H1 (cell line): Measurements from ENCODE around the gene MYOZ2. TPM values are rescaled to one million over a fixed set of nuclear protein-coding genes. Genes with fewer than 3 reads are reported as not detected.

Source experiments
- CTCF ChIA-PET: fragments of 300-600 bp; sonication (Branson Sonifier 250); formaldehyde crosslinking; loops from one replicate; lab custom pipeline; 2021; ENCODE audit not compliant: partially characterized antibody; lab: Charles Lee
- POLR2A ChIA-PET: fragments of 300-600 bp; sonication (Branson Sonifier 250); formaldehyde crosslinking; loops from one replicate; lab custom pipeline; 2021; ENCODE audit warnings: inconsistent platforms; ENCODE audit not compliant: partially characterized antibody; lab: Charles Lee
- DNase-seq, 2 experiments: peaks; one replicate each; pipeline versions ENCODE4 v3.0.0 to v3.0.0-alpha.2; 2010 to 2022; ENCODE audit warnings: low spot score in 2 of 2, low read depth in 1 of 2, mixed read lengths in 1 of 2
- FAIRE-seq: peaks from 2 replicates; lab custom pipeline; 2011; peaks lifted over from hg19 to GRCh38; lab: Jason Lieb, UNC
- H2AFZ ChIP-seq: 2 replicates; pipeline ENCODE4 v1.8.1; 2012; ENCODE audit warnings: low read length, inconsistent platforms
- H2AK5ac ChIP-seq: 2 replicates; pipeline ENCODE4 v1.6.1; 2013; ENCODE audit warnings: low read depth, low read length
- H2BK120ac ChIP-seq: replicated peaks from 2 replicates; pipeline ENCODE3; 2013; ENCODE audit warnings: low read depth, low read length, inconsistent platforms
- H2BK12ac ChIP-seq: 2 replicates; pipeline ENCODE4 v1.6.1; 2013; ENCODE audit warnings: low read depth, low read length
- H2BK15ac ChIP-seq: 2 replicates; pipeline ENCODE4 v1.6.1; 2013; ENCODE audit warnings: low read length
- H2BK20ac ChIP-seq: 2 replicates; pipeline ENCODE4 v1.6.1; 2013; ENCODE audit warnings: low read length
- H2BK5ac ChIP-seq: 2 replicates; pipeline ENCODE4 v1.6.1; 2013; ENCODE audit warnings: low read depth, low read length
- H3K14ac ChIP-seq: 2 replicates; pipeline ENCODE4 v1.6.1; 2013; ENCODE audit warnings: inconsistent platforms; ENCODE audit not compliant: insufficient read length
- H3K18ac ChIP-seq: 2 replicates; pipeline ENCODE4 v1.6.1; 2013; ENCODE audit warnings: low read length; ENCODE audit errors: extremely low read depth
- H3K23ac ChIP-seq: 2 replicates; pipeline ENCODE4 v1.6.1; 2013; ENCODE audit warnings: inconsistent platforms; ENCODE audit not compliant: insufficient read length
- H3K23me2 ChIP-seq: 2 replicates; pipeline ENCODE4 v1.6.1; 2013; ENCODE audit warnings: low read depth, low read length
- H3K27ac ChIP-seq: 2 replicates; pipeline ENCODE4 v1.6.1; 2011; ENCODE audit warnings: low read depth, low read length, inconsistent platforms
- H3K27me3 ChIP-seq, 4 experiments: replicated peaks in 1 of 4; 1 replicate in 1 of 4; 2 replicates in 3 of 4; pipeline versions ENCODE4 v1.6.1 to v1.8.1; 2011 to 2013; ENCODE audit warnings: low read length in 3 of 4, mild to moderate bottlenecking in 3 of 4, inconsistent platforms in 2 of 4, mixed read lengths in 2 of 4, moderate library complexity in 1 of 4; ENCODE audit not compliant: control insufficient read depth in 3 of 4, insufficient read depth in 3 of 4; ENCODE audit errors: extremely low read depth in 1 of 4
- H3K36me3 ChIP-seq, 4 experiments: 2 replicates each; pipeline versions ENCODE4 v1.6.1 to v1.8.1; 2011 to 2013; ENCODE audit warnings: mild to moderate bottlenecking in 4 of 4, low read length in 3 of 4, moderate library complexity in 2 of 4, control low read depth in 1 of 4, inconsistent platforms in 1 of 4; ENCODE audit not compliant: insufficient read depth in 4 of 4, control insufficient read depth in 2 of 4
- H3K4ac ChIP-seq: replicated peaks from 2 replicates; pipeline ENCODE3; 2013; ENCODE audit warnings: low read length, low read depth, mixed read lengths, inconsistent platforms; ENCODE audit not compliant: insufficient read length
- H3K4me1 ChIP-seq, 4 experiments: replicated peaks in 1 of 4; 1 replicate in 1 of 4; 2 replicates in 3 of 4; pipeline versions ENCODE4 v1.6.1 to v1.8.1; 2011 to 2013; ENCODE audit warnings: low read length in 3 of 4, inconsistent platforms in 2 of 4, mixed read lengths in 1 of 4; ENCODE audit not compliant: insufficient read depth in 4 of 4, control insufficient read depth in 3 of 4
- H3K4me2 ChIP-seq, 2 experiments: 2 replicates each; pipeline versions ENCODE4 v1.6.1 to v1.8.1; 2011 to 2013; ENCODE audit warnings: low read depth in 2 of 2, low read length in 2 of 2, control low read depth in 1 of 2, inconsistent platforms in 1 of 2, mild to moderate bottlenecking in 1 of 2; ENCODE audit not compliant: insufficient read depth in 1 of 2
- H3K4me3 ChIP-seq, 4 experiments: fragments of 200-600, 300-600 bp in 1 of 4; sonication (generic), shearing (Covaris generic), sonication (Bioruptor Twin) in 1 of 4; 2 replicates each; pipeline versions ENCODE4 v1.5.1 to v1.8.1; 2011 to 2016; ENCODE audit warnings: low read length in 4 of 4, low read depth in 3 of 4, control low read depth in 2 of 4, inconsistent platforms in 2 of 4, mild to moderate bottlenecking in 2 of 4, mixed read lengths in 1 of 4, moderate library complexity in 1 of 4; ENCODE audit not compliant: insufficient read depth in 2 of 4; ENCODE audit errors: extremely low read depth in 1 of 4
- H3K56ac ChIP-seq: replicated peaks from 2 replicates; pipeline ENCODE3; 2013; ENCODE audit warnings: low read depth, mild to moderate bottlenecking, mixed read lengths, low read length, inconsistent platforms; ENCODE audit not compliant: insufficient read length
- H3K79me1 ChIP-seq: 2 replicates; pipeline ENCODE4 v1.6.1; 2013; ENCODE audit warnings: low read depth, low read length, control low read depth
- H3K79me2 ChIP-seq, 2 experiments: 2 replicates each; pipeline versions ENCODE4 v1.6.1 to v1.8.1; 2012 to 2013; ENCODE audit warnings: low read length in 2 of 2, mild to moderate bottlenecking in 2 of 2, inconsistent platforms in 1 of 2; ENCODE audit not compliant: insufficient read depth in 2 of 2, control insufficient read depth in 1 of 2
- H3K9ac ChIP-seq, 4 experiments: replicated peaks in 1 of 4; 1 replicate in 1 of 4; 2 replicates in 3 of 4; pipeline versions ENCODE4 v1.6.1 to v1.8.1; 2011 to 2013; ENCODE audit warnings: low read depth in 3 of 4, low read length in 3 of 4, control low read depth in 2 of 4, mild to moderate bottlenecking in 2 of 4, moderate library complexity in 2 of 4, inconsistent platforms in 1 of 4; ENCODE audit errors: extremely low read depth in 1 of 4
- H3K9me3 ChIP-seq, 2 experiments: 2 replicates each; pipeline versions ENCODE4 v1.6.1 to v1.8.1; 2012 to 2013; ENCODE audit warnings: mild to moderate bottlenecking in 2 of 2, moderate library complexity in 2 of 2, control low read depth in 1 of 2, inconsistent platforms in 1 of 2, low read depth in 1 of 2, low read length in 1 of 2, mixed read lengths in 1 of 2; ENCODE audit not compliant: insufficient read depth in 2 of 2
- H4K20me1 ChIP-seq, 2 experiments: replicated peaks in 1 of 2; 2 replicates each; pipeline versions ENCODE3 to v1.8.1; 2011 to 2013; ENCODE audit warnings: inconsistent platforms in 2 of 2, low read length in 2 of 2, mild to moderate bottlenecking in 1 of 2; ENCODE audit not compliant: insufficient read depth in 2 of 2, control insufficient read depth in 1 of 2
- H4K5ac ChIP-seq: 2 replicates; pipeline ENCODE4 v1.6.1; 2013; ENCODE audit warnings: low read length, low read depth, mixed read lengths, inconsistent platforms; ENCODE audit not compliant: insufficient read length
- H4K8ac ChIP-seq: 2 replicates; pipeline ENCODE4 v1.8.0; 2013; ENCODE audit warnings: mild to moderate bottlenecking, moderate library complexity, low read length, inconsistent platforms; ENCODE audit not compliant: insufficient read depth; ENCODE audit errors: extremely low read depth
- H4K91ac ChIP-seq: replicated peaks from 2 replicates; pipeline ENCODE3; 2013; ENCODE audit warnings: low read length, mixed read lengths, inconsistent platforms; ENCODE audit not compliant: insufficient read length
- CBX8 ChIP-seq: fragments of 300-800, 300-1000 bp; sonication (generic); IDR thresholded peaks from 2 replicates; pipeline ENCODE4 v1.7.1; 2016; ENCODE audit warnings: low read depth, low read length, borderline replicate concordance
- CREB1 ChIP-seq: IDR thresholded peaks from 2 replicates; pipeline ENCODE4 v1.6.1; 2012; ENCODE audit warnings: inconsistent platforms
- EP300 ChIP-seq, 2 experiments: IDR thresholded peaks; 1 replicate in 1 of 2; 2 replicates in 1 of 2; pipeline ENCODE4 v1.6.1; 2011 to 2012; ENCODE audit warnings: low read depth in 2 of 2, low read length in 2 of 2, mild to moderate bottlenecking in 2 of 2, borderline replicate concordance in 1 of 2, inconsistent platforms in 1 of 2, moderate library complexity in 1 of 2
- GTF2F1 ChIP-seq: IDR thresholded peaks from 2 replicates; pipeline ENCODE4 v1.6.1; 2012; ENCODE audit warnings: low read depth, low read length, improper control_type of control experiment, borderline replicate concordance
- JUN ChIP-seq: IDR thresholded peaks from 2 replicates; pipeline ENCODE4 v1.6.1; 2011; ENCODE audit warnings: low read depth, mild to moderate bottlenecking, improper control_type of control experiment, low read length
- RBBP5 ChIP-seq: IDR thresholded peaks from 2 replicates; pipeline ENCODE4 v1.7.1; 2012; ENCODE audit warnings: low read depth, mild to moderate bottlenecking, inconsistent platforms, low read length, moderate library complexity, borderline replicate concordance
- SIRT6 ChIP-seq: IDR thresholded peaks from one replicate; pipeline ENCODE4 v1.7.1; 2012; ENCODE audit warnings: low read length, inconsistent platforms
- TBP ChIP-seq: IDR thresholded peaks from 2 replicates; pipeline ENCODE4 v1.6.1; 2011; ENCODE audit warnings: low read depth, low read length, improper control_type of control experiment
- YY1 ChIP-seq: IDR thresholded peaks from 2 replicates; pipeline ENCODE4 v1.6.1; 2011; ENCODE audit warnings: low read depth, mild to moderate bottlenecking, low read length
- polyA plus RNA-seq, 7 experiments: library from polyadenylated mRNA; depleted of rRNA in 3 of 7; stranded (reverse) in 5 of 7; unstranded in 2 of 7; fragments of >200 nt in 5 of 7; fragments of 200-250 nt in 2 of 7; gene quantifications; 1 replicate in 5 of 7; 2 replicates in 1 of 7; 4 replicates in 1 of 7; pipeline versions ENCODE4 v1.2.1 to v1.2.3, GENCODE V29; 2011 to 2013; ENCODE audit warnings: missing spikeins in 2 of 7, mixed read lengths in 2 of 7
- total RNA-seq: library from RNA; stranded (reverse); fragmentation: NEBNext Ultra II Directional; extraction: Animal tissue kit (Norgen Biotek cat#: 25700); gene quantifications from 2 replicates; pipeline ENCODE4 v1.2.1, GENCODE V29; 2021

MYOZ2 gene
- total and polyA plus RNA-seq, 2 of the 8 experiments (the other 6 are each of a cell fraction or from before 2014, with no cell fraction given), result not detected

- no peak overlapping the region for H2BK20ac ChIP-seq
- H3K9ac ChIP-seq, result no peak overlapping the region
- H3K4me2 ChIP-seq, result no peak overlapping the region
- peaks cover 5% of the 10 kb centered on the region; the same call in 1 of the 2 replicates for H3K79me1 ChIP-seq
- H4K91ac ChIP-seq, result no peak overlapping the region
- no peaks in the 10 kb centered on the region for H3K23me2 ChIP-seq
- H3K14ac ChIP-seq, result no peak overlapping the region
- H4K8ac ChIP-seq, result no peak overlapping the region
- H3K23ac ChIP-seq, result no peak overlapping the region
- H3K79me2 ChIP-seq, result no peaks in the 10 kb centered on the region; a peak in 2 of 4 replicates
- no peak overlapping the region for H2BK120ac ChIP-seq
- no peak overlapping the region for H3K4me3 ChIP-seq
- H3K27me3 ChIP-seq, result no peaks in the 10 kb centered on the region
- no peaks in the 10 kb centered on the region; a peak in 1 of 8 replicates for H3K36me3 ChIP-seq
- H3K4ac ChIP-seq, result no peak overlapping the region
- no peak overlapping the region for H2BK5ac ChIP-seq
- no peak overlapping the region for H2BK15ac ChIP-seq
- no peaks in the 10 kb centered on the region for H3K9me3 ChIP-seq
- POLR2A ChIA-PET, result interaction anchor here (0.6 to 2.2 kb wide), 4 partner anchors 10 to 27 kb away, joined by 3 to 7 read pairs (median 4); partner anchors contain the start of gene USP53
- no peak overlapping the region for H4K5ac ChIP-seq
- H2AK5ac ChIP-seq, result no peak overlapping the region
- CTCF ChIA-PET, result no interaction called here
- H3K56ac ChIP-seq, result no peak overlapping the region
- no peak for DNase-seq
- no peak overlapping the region for H2BK12ac ChIP-seq
- no peaks in the 10 kb centered on the region for H4K20me1 ChIP-seq
- no peaks in the 10 kb centered on the region for H3K4me1 ChIP-seq
- no peak overlapping the region for H3K27ac ChIP-seq
- no peak for TF ChIP-seq EP300 (IDR thresholded peaks at IDR 0.05; ENCODE audit: borderline replicate concordance in 1 of 2, low read depth in 2 of 2, low read length in 2 of 2)
- no peak for TF ChIP-seq SIRT6
- no peak for TF ChIP-seq CREB1
- no peak for TF ChIP-seq GTF2F1
- TF ChIP-seq JUN, result no peak
- no peak for TF ChIP-seq YY1
- TF ChIP-seq TBP, result no peak
- TF ChIP-seq RBBP5, result no peak
- TF ChIP-seq CBX8, result no peak
- FAIRE-seq, result no peak
- no peak overlapping the region for H3K18ac ChIP-seq
- no peak overlapping the region for H2AFZ ChIP-seq
These were observed 92.1 kb downstream of the MYOZ2 start for GRCh38 chr4:119227690-119228089.
